Islet of Langerhans (tissue), 1 donor: ENCODE data around the gene NHLH2.

Experiments
- FAIRE-seq: peaks from one replicate; lab custom pipeline; 2011; peaks lifted over from hg19 to GRCh38; lab: Jason Lieb, UNC

The NHLH2 gene

GRCh38 chr1:115802416-115802815, 38.5 kb downstream of the NHLH2 start:
- FAIRE-seq: no peak

- FAIRE-seq: no peak
Measured at GRCh38 chr1:115797486-115797885, 43.4 kb downstream of the NHLH2 start.

DNA sequence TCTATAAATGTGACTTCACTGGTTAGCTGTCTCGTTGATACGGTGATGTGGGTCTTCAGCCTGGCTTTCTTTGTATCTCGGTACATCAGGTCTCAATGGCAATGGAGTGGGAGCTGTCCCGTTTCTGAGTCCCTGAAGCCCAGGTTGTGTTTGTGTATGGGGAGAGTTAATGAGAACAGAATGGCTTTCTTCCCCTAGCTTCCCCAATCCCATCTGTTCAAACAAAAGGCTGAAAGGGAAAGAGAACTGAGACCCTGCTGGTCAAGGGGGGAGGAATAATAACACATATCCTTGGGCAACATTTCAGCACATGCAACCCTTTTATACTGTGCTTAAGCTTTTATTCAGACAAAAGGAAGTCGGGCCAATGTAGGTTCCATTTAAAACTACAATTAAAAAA, 44.0 kb downstream of the NHLH2 start:
- no peak for FAIRE-seq

- no peak for FAIRE-seq
Measured at GRCh38 chr1:115796036-115796435, 44.9 kb downstream of the NHLH2 start.

DNA sequence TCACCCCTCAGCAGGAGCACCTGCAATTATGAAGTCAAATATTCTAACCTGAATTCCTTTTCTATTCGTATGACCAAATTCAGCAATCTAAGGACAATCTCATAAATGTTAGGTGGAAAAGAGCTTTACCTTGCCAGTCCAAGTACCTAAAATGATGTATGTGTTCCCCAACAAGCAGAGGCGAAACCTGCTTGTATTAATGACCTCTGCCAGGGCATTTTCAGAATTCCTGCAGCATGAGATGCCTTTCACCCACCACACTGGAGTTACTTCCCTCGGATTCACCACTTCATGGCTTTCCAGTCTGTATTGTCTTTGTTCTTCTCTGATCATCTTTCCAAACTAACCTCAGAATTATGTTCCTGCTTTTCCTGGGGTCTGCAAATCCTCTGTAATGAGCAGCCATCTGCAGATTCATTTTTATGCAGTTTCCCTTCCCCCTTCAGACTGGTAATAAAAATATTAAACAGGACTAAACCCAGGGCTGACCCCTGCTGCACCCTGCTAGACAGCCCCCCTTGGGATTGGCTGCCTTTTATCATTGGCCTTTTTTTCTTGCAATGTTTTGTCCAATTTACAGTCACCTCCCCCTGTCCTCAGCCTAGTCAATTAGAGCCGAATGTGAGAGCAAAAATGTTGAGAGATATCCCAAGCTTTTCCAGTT, 45.8 kb downstream of the NHLH2 start:
- no peak for FAIRE-seq

DNA sequence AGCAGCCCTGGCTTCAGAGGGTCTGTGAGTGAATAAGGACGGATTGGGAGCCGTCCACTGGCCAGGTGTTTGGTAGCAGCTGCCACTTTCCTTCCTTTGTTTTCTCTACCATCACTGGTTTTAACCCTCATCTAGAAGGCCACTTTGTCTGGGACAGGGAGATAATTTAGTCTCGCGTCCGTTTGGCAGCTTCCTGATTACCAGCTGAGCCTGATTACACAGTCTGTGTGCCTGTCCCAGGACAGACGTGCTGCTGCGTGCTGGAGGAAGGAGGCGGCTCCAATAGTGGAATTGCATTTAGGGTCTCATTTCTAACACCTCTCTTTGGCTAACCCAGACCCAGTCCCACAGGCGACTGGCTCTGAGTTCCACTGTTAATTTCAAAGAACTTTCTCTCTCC, 47.8 kb downstream of the NHLH2 start:
- FAIRE-seq: no peak

GRCh38 chr1:115791816-115792215, 49.1 kb downstream of the NHLH2 start:
- FAIRE-seq: no peak

DNA sequence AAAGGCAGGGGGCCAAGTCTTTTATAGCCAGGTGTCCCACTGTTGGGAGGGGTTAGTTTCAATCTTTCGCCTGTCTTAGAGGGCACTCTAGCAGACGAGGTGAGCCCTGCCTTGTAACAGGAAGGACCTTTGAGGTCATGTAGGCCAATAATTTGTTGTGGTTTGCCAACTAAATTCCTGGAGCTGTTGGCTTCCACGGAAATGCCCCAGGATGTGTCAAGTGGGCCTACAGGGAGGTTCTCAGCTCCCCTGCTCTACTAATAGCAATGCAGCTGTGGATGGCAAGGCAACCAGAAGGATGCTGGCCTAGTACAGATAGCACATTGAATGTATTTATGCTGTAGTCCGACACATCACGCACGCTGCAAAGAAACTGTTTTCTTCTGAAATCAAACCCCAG, 50.1 kb downstream of the NHLH2 start:
- no peak for FAIRE-seq

GRCh38 chr1:115790356-115790755, 50.6 kb downstream of the NHLH2 start:
- no peak for FAIRE-seq
